ENCODE results near the gene MIDN. TPM values are rescaled to one million over a fixed set of nuclear protein-coding genes. Genes with fewer than 3 reads are reported as not detected.
A peak's percentile ranks its signal among the peaks of the same experiment; 100 is the strongest.

The MIDN gene
- total RNA-seq, 4 donors from 2014 or later: 17.4 to 51.9 (median 39.4) TPM

DNA sequence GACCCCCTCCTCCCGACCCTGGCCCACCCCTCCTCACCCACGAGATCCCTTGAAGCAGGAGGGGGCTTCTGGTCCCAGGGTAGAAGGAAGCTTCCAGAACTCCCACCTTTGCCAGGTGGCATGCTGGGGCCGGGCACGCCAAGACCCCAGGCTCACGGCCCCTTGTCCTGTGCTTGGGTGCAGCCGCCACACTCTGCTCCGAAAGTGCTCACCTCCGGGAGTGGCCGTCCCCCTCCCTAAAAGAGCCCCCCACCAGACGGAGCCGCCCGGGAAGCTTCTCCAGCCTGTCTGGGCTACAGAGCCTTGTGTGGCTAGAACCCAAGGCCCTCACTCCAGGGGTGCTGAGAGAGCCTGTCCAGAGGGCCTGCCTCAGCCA is 35.5 kb downstream of the MIDN start:
- DNase-seq (ENCODE audit: low spot score in 2 of 2): no peak
- 85 to 92% methylated on average over 8 to 12 of the region's 12 CpGs for WGBS, 2 donors
- peaks cover 0 to 26% (median 0%) of the 10 kb centered on the region in 4 donors for H3K4me1 ChIP-seq
- TF ChIP-seq POLR2A (IDR thresholded peaks at IDR 0.05): no peak
- TF ChIP-seq, protein P1, sequence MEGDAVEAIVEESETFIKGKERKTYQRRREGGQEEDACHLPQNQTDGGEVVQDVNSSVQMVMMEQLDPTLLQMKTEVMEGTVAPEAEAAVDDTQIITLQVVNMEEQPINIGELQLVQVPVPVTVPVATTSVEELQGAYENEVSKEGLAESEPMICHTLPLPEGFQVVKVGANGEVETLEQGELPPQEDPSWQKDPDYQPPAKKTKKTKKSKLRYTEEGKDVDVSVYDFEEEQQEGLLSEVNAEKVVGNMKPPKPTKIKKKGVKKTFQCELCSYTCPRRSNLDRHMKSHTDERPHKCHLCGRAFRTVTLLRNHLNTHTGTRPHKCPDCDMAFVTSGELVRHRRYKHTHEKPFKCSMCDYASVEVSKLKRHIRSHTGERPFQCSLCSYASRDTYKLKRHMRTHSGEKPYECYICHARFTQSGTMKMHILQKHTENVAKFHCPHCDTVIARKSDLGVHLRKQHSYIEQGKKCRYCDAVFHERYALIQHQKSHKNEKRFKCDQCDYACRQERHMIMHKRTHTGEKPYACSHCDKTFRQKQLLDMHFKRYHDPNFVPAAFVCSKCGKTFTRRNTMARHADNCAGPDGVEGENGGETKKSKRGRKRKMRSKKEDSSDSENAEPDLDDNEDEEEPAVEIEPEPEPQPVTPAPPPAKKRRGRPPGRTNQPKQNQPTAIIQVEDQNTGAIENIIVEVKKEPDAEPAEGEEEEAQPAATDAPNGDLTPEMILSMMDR (IDR thresholded peaks at IDR 0.05): no peak
- TF ChIP-seq EP300 (IDR thresholded peaks at IDR 0.05): no peak
- no peaks in the 10 kb centered on the region for H3K9me3 ChIP-seq
- H3K27ac ChIP-seq: peak overlapping the region in 1 of 4 donors; percentile 62
- peaks cover 0 to 56% of the 10 kb centered on the region in 2 donors for H3K27me3 ChIP-seq
- H3K4me3 ChIP-seq: no peak overlapping the region
- peaks cover 0 to 5% (median 0%) of the 10 kb centered on the region in 3 donors for H3K36me3 ChIP-seq

DNA sequence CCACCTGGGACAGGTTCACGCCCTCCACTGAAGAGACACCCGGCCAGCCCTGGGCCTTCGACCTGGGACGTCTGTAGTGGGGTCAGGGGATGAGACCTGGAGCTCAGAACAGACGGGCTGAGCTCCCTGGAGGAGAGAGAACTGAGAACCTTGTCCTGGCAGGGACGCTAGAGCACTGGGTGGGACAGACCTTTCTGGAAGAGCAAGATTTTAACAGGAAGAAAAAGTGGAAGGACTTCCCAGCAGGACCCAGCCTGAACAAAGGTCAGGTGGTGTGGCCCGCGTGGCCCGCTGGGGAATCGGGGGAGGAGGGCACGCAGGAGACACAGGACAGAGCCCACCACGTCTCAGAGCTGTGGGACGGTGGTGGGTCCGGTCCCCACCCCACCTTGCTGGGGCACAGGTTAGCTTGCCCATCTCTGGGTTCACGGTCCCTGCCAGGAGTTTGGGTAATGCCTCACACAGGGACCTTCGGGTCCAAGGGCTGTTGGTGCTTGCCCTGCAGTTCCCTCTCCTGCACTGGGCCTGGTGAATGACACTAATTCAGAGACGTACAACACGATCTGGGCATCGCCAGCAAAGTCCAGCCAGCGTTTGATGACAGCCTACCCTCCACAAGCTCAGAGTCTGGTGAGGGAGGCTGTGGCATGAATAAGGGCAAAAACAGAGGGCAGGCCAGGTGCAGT is 36.1 kb downstream of the MIDN start:
- peak overlapping the region in 1 of 4 donors; percentile 64 for H3K27ac ChIP-seq
- 71 to 74% methylated on average over 14 to 20 of the region's 20 CpGs for WGBS, 2 donors
- H3K27me3 ChIP-seq: peaks cover 0 to 61% of the 10 kb centered on the region in 2 donors

DNA sequence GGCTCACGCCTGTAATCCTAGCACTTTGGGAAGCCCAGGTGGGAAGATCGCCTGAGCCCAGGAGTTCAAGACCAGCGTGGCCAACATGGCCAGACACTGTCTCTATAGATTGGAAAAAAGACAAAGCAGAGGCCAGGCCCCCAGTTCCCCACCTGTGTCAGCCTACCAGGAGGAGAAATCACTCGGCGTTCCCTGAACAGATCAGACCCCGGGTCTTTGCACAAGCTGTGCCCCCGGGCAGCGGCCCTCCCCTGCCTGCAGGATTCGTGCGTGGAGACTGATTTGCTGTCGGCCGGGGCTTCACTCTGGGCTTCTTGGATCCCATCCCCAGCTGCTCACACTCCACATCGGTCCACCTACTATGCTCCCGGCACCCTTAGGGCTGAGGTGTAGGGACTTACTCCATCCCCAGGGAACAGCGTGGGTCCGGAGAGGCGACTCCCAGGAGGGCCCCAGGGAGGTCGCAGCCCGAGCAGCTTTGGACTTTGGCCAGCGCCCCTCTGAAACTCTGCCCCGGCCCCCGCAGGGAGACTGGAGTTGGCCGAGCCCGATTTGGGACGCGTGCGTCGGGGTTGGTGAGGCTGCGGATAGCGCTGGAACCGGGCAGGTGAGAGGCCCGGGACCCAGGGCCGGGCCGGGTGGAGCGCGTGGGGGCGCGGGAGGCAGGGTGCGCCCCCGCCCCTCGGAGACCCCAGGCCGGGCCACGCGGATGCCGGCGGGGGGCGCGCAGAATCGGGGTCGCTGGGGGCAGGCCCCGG is 36.8 kb downstream of the MIDN start:
- H3K4me1 ChIP-seq: peaks cover 0 to 22% (median 0%) of the 10 kb centered on the region in 4 donors
- H3K9me3 ChIP-seq: no peaks in the 10 kb centered on the region
- DNase-seq (ENCODE audit: low spot score in 2 of 2): no peak
- TF ChIP-seq POLR2A (IDR thresholded peaks at IDR 0.05): no peak
- no peaks in the 10 kb centered on the region for H3K36me3 ChIP-seq
- peaks cover 0 to 69% of the 10 kb centered on the region in 2 donors for H3K27me3 ChIP-seq
- WGBS, 2 donors: 29 to 47% methylated on average over 14 to 33 of the region's 51 CpGs
- H3K4me3 ChIP-seq: no peak overlapping the region
- H3K27ac ChIP-seq: peak overlapping the region in 1 of 4 donors; percentile 64

More for the DNA sequence above, 36.1 kb downstream of the MIDN start:
- Histone ChIP-seq H3K4me1 (peaks cover 0 to 26% (median 0%) of the 10 kb centered on the region in 4 donors), H3K36me3 (peaks cover 0 to under 1% (median 0%) of the 10 kb centered on the region in 3 donors), H3K4me3 (no peak overlapping the region), H3K9me3 (no peaks in the 10 kb centered on the region)
- no peak for DNase-seq (ENCODE audit: low spot score in 2 of 2)
- TF ChIP-seq POLR2A (IDR thresholded peaks at IDR 0.05): no peak
- TF ChIP-seq, protein P1 (IDR thresholded peaks at IDR 0.05): no peak
- no peak for TF ChIP-seq EP300 (IDR thresholded peaks at IDR 0.05)

DNA sequence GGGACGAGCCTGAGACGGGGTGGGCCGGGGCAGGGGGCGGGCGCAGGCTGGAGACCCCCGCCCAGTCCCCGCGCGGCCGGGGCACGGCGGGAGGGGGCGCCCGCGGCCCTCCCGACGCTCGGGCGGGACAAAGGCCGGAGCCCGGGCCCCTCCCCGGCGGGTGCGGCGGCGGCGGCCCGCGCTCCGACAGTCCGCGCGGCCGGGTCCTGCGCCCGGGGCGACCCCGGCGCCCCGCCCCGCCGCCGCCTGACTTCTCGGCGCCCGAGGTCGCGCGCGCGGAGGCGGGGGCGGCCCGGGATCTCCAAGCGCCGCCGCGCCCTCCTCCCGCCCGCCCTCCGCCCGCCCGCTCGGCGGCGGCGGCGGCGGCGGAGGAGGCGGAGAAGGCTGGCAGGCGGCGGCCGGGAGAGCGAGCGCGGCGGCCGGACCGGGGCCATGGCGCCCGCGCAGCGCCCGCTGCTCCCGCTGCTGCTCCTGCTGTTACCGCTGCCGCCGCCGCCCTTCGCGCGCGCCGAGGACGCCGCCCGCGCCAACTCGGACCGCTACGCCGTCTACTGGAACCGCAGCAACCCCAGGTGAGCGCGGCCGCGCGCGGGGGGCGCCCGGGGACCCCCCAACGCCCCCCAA is 37.5 kb downstream of the MIDN start, which contains the start of gene EFNA2:
Gene EFNA2, plus strand, starts transcription at position 137 of the 624 bp plus-strand sequence. Its CDS starts 296 bp downstream, at position 433.
- Histone ChIP-seq H3K27me3 (peaks cover 0 to 76% of the 10 kb centered on the region in 2 donors), H3K36me3 (no peaks in the 10 kb centered on the region), H3K4me1 (peaks cover 0 to 22% (median 0%) of the 10 kb centered on the region in 4 donors), H3K4me3 (peak within 1 kb of the TSS in 2 of 4 donors; percentile 11 to 37), H3K9me3 (no peaks in the 10 kb centered on the region), H3K27ac (peak within 1 kb of the TSS in 1 of 4 donors; percentile 64)
- TF ChIP-seq EP300 (IDR thresholded peaks at IDR 0.05) (no peak), POLR2A (IDR thresholded peaks at IDR 0.05) (no peak)
- TF ChIP-seq, protein P1 (IDR thresholded peaks at IDR 0.05): no peak
- 0 to 1% methylated on average over 11 to 18 of the region's 113 CpGs for WGBS, 2 donors
- no peak for DNase-seq (ENCODE audit: low spot score in 2 of 2)

DNA sequence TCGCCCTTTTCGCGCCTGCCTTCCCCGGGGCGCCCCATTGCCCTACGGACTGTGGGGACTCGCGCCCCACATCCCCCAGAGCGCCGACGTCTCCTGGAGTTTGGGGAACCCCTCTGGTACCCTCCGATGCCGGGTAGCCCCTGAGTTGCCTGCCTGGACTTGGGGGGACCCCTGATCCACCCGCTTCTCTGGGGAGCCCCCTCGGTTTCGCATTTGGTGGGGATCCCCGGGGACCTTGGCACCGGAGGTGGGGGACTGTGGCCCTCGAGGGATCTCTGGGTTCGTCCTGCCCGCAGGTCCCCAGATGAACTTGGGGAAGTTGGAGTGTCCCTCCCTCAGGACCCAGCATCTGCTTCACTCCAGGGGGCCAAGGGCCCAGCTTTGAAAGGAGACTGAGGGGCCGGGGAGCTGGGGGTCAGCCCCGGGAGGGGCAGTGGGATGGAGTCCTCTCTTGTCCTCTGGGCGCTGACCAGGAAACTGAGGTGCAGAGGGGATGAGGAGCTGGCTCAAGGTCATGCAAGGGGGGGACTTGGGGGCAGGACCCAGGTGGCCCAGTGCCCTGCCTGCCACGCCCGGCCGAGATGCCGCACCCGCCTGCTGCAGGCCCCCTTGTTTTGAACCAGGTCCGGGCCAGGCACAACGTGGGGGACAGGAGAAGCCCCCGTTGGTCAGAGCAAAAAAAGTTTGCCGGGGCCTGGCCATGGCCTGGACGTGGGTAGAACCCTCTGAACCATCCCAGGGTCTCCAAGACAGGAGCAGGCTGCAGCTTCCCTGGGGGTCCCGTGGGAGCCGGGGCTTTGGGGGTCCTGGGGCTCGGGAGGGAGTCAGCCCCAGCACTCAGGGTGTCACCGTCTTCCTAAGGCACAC is 38.3 kb downstream of the MIDN start:
- H3K4me1 ChIP-seq: peaks cover 0 to 22% (median 0%) of the 10 kb centered on the region in 4 donors
- peak overlapping the region in 2 of 4 donors; percentile 11 to 37 for H3K4me3 ChIP-seq
- DNase-seq (ENCODE audit: low spot score in 2 of 2): no peak
- 22 to 30% methylated on average over 21 to 31 of the region's 38 CpGs for WGBS, 2 donors
- H3K27me3 ChIP-seq: peaks cover 0 to 84% of the 10 kb centered on the region in 2 donors
- no peaks in the 10 kb centered on the region for H3K36me3 ChIP-seq
- peak overlapping the region in 1 of 4 donors; percentile 51 for H3K27ac ChIP-seq
- TF ChIP-seq, protein P1 (IDR thresholded peaks at IDR 0.05): no peak
- no peak for TF ChIP-seq POLR2A (IDR thresholded peaks at IDR 0.05)
- TF ChIP-seq EP300 (IDR thresholded peaks at IDR 0.05): no peak
- H3K9me3 ChIP-seq: no peaks in the 10 kb centered on the region
